H1 (cell line): ENCODE measurements around the gene NEU2. TPM values are rescaled to one million over a fixed set of nuclear protein-coding genes. Genes with fewer than 3 reads are reported as not detected.

ENCODE experiments used
- CTCF ChIA-PET: fragments of 300-600 bp; sonication (Branson Sonifier 250); formaldehyde crosslinking; loops from one replicate; lab custom pipeline; 2021; ENCODE audit not compliant: partially characterized antibody; lab: Charles Lee
- POLR2A ChIA-PET: fragments of 300-600 bp; sonication (Branson Sonifier 250); formaldehyde crosslinking; loops from one replicate; lab custom pipeline; 2021; ENCODE audit warnings: inconsistent platforms; ENCODE audit not compliant: partially characterized antibody; lab: Charles Lee
- DNase-seq, 2 experiments: peaks; one replicate each; pipeline versions ENCODE4 v3.0.0 to v3.0.0-alpha.2; 2010 to 2022; ENCODE audit warnings: low spot score in 2 of 2, low read depth in 1 of 2, mixed read lengths in 1 of 2
- FAIRE-seq: peaks from 2 replicates; lab custom pipeline; 2011; peaks lifted over from hg19 to GRCh38; lab: Jason Lieb, UNC
- H2AFZ ChIP-seq: 2 replicates; pipeline ENCODE4 v1.8.1; 2012; ENCODE audit warnings: low read length, inconsistent platforms
- H2AK5ac ChIP-seq: 2 replicates; pipeline ENCODE4 v1.6.1; 2013; ENCODE audit warnings: low read depth, low read length
- H2BK120ac ChIP-seq: replicated peaks from 2 replicates; pipeline ENCODE3; 2013; ENCODE audit warnings: low read depth, low read length, inconsistent platforms
- H2BK12ac ChIP-seq: 2 replicates; pipeline ENCODE4 v1.6.1; 2013; ENCODE audit warnings: low read depth, low read length
- H2BK15ac ChIP-seq: 2 replicates; pipeline ENCODE4 v1.6.1; 2013; ENCODE audit warnings: low read length
- H2BK20ac ChIP-seq: 2 replicates; pipeline ENCODE4 v1.6.1; 2013; ENCODE audit warnings: low read length
- H2BK5ac ChIP-seq: 2 replicates; pipeline ENCODE4 v1.6.1; 2013; ENCODE audit warnings: low read depth, low read length
- H3K14ac ChIP-seq: 2 replicates; pipeline ENCODE4 v1.6.1; 2013; ENCODE audit warnings: inconsistent platforms; ENCODE audit not compliant: insufficient read length
- H3K18ac ChIP-seq: 2 replicates; pipeline ENCODE4 v1.6.1; 2013; ENCODE audit warnings: low read length; ENCODE audit errors: extremely low read depth
- H3K23ac ChIP-seq: 2 replicates; pipeline ENCODE4 v1.6.1; 2013; ENCODE audit warnings: inconsistent platforms; ENCODE audit not compliant: insufficient read length
- H3K23me2 ChIP-seq: 2 replicates; pipeline ENCODE4 v1.6.1; 2013; ENCODE audit warnings: low read depth, low read length
- H3K27ac ChIP-seq: 2 replicates; pipeline ENCODE4 v1.6.1; 2011; ENCODE audit warnings: low read depth, low read length, inconsistent platforms
- H3K27me3 ChIP-seq, 4 experiments: replicated peaks in 1 of 4; 1 replicate in 1 of 4; 2 replicates in 3 of 4; pipeline versions ENCODE4 v1.6.1 to v1.8.1; 2011 to 2013; ENCODE audit warnings: low read length in 3 of 4, mild to moderate bottlenecking in 3 of 4, inconsistent platforms in 2 of 4, mixed read lengths in 2 of 4, moderate library complexity in 1 of 4; ENCODE audit not compliant: control insufficient read depth in 3 of 4, insufficient read depth in 3 of 4; ENCODE audit errors: extremely low read depth in 1 of 4
- H3K36me3 ChIP-seq, 4 experiments: 2 replicates each; pipeline versions ENCODE4 v1.6.1 to v1.8.1; 2011 to 2013; ENCODE audit warnings: mild to moderate bottlenecking in 4 of 4, low read length in 3 of 4, moderate library complexity in 2 of 4, control low read depth in 1 of 4, inconsistent platforms in 1 of 4; ENCODE audit not compliant: insufficient read depth in 4 of 4, control insufficient read depth in 2 of 4
- H3K4ac ChIP-seq: replicated peaks from 2 replicates; pipeline ENCODE3; 2013; ENCODE audit warnings: low read length, low read depth, mixed read lengths, inconsistent platforms; ENCODE audit not compliant: insufficient read length
- H3K4me1 ChIP-seq, 4 experiments: replicated peaks in 1 of 4; 1 replicate in 1 of 4; 2 replicates in 3 of 4; pipeline versions ENCODE4 v1.6.1 to v1.8.1; 2011 to 2013; ENCODE audit warnings: low read length in 3 of 4, inconsistent platforms in 2 of 4, mixed read lengths in 1 of 4; ENCODE audit not compliant: insufficient read depth in 4 of 4, control insufficient read depth in 3 of 4
- H3K4me2 ChIP-seq, 2 experiments: 2 replicates each; pipeline versions ENCODE4 v1.6.1 to v1.8.1; 2011 to 2013; ENCODE audit warnings: low read depth in 2 of 2, low read length in 2 of 2, control low read depth in 1 of 2, inconsistent platforms in 1 of 2, mild to moderate bottlenecking in 1 of 2; ENCODE audit not compliant: insufficient read depth in 1 of 2
- H3K4me3 ChIP-seq, 4 experiments: fragments of 200-600, 300-600 bp in 1 of 4; sonication (generic), shearing (Covaris generic), sonication (Bioruptor Twin) in 1 of 4; 2 replicates each; pipeline versions ENCODE4 v1.5.1 to v1.8.1; 2011 to 2016; ENCODE audit warnings: low read length in 4 of 4, low read depth in 3 of 4, control low read depth in 2 of 4, inconsistent platforms in 2 of 4, mild to moderate bottlenecking in 2 of 4, mixed read lengths in 1 of 4, moderate library complexity in 1 of 4; ENCODE audit not compliant: insufficient read depth in 2 of 4; ENCODE audit errors: extremely low read depth in 1 of 4
- H3K56ac ChIP-seq: replicated peaks from 2 replicates; pipeline ENCODE3; 2013; ENCODE audit warnings: low read depth, mild to moderate bottlenecking, mixed read lengths, low read length, inconsistent platforms; ENCODE audit not compliant: insufficient read length
- H3K79me1 ChIP-seq: 2 replicates; pipeline ENCODE4 v1.6.1; 2013; ENCODE audit warnings: low read depth, low read length, control low read depth
- H3K79me2 ChIP-seq, 2 experiments: 2 replicates each; pipeline versions ENCODE4 v1.6.1 to v1.8.1; 2012 to 2013; ENCODE audit warnings: low read length in 2 of 2, mild to moderate bottlenecking in 2 of 2, inconsistent platforms in 1 of 2; ENCODE audit not compliant: insufficient read depth in 2 of 2, control insufficient read depth in 1 of 2
- H3K9ac ChIP-seq, 4 experiments: replicated peaks in 1 of 4; 1 replicate in 1 of 4; 2 replicates in 3 of 4; pipeline versions ENCODE4 v1.6.1 to v1.8.1; 2011 to 2013; ENCODE audit warnings: low read depth in 3 of 4, low read length in 3 of 4, control low read depth in 2 of 4, mild to moderate bottlenecking in 2 of 4, moderate library complexity in 2 of 4, inconsistent platforms in 1 of 4; ENCODE audit errors: extremely low read depth in 1 of 4
- H3K9me3 ChIP-seq, 2 experiments: 2 replicates each; pipeline versions ENCODE4 v1.6.1 to v1.8.1; 2012 to 2013; ENCODE audit warnings: mild to moderate bottlenecking in 2 of 2, moderate library complexity in 2 of 2, control low read depth in 1 of 2, inconsistent platforms in 1 of 2, low read depth in 1 of 2, low read length in 1 of 2, mixed read lengths in 1 of 2; ENCODE audit not compliant: insufficient read depth in 2 of 2
- H4K20me1 ChIP-seq, 2 experiments: replicated peaks in 1 of 2; 2 replicates each; pipeline versions ENCODE3 to v1.8.1; 2011 to 2013; ENCODE audit warnings: inconsistent platforms in 2 of 2, low read length in 2 of 2, mild to moderate bottlenecking in 1 of 2; ENCODE audit not compliant: insufficient read depth in 2 of 2, control insufficient read depth in 1 of 2
- H4K5ac ChIP-seq: 2 replicates; pipeline ENCODE4 v1.6.1; 2013; ENCODE audit warnings: low read length, low read depth, mixed read lengths, inconsistent platforms; ENCODE audit not compliant: insufficient read length
- H4K8ac ChIP-seq: 2 replicates; pipeline ENCODE4 v1.8.0; 2013; ENCODE audit warnings: mild to moderate bottlenecking, moderate library complexity, low read length, inconsistent platforms; ENCODE audit not compliant: insufficient read depth; ENCODE audit errors: extremely low read depth
- H4K91ac ChIP-seq: replicated peaks from 2 replicates; pipeline ENCODE3; 2013; ENCODE audit warnings: low read length, mixed read lengths, inconsistent platforms; ENCODE audit not compliant: insufficient read length
- WGBS, 2 experiments: shearing (Covaris generic) in 1 of 2; methylation state at CpG; one replicate each; pipeline versions ENCODE4 v1.1.6 to v1.1.7; 2013 to 2015; ENCODE audit warnings: low lambda C conversion rate in 2 of 2, mixed read lengths in 2 of 2, inconsistent platforms in 1 of 2, low coverage in 1 of 2, missing lambda C conversion rate in 1 of 2; ENCODE audit not compliant: insufficient replicate concordance in 2 of 2, insufficient coverage in 1 of 2, insufficient read length in 1 of 2; ENCODE audit errors: extremely low coverage in 1 of 2, missing lambda C conversion rate in 1 of 2; 5-methylcytosine and 5-hydroxymethylcytosine counted together
- polyA plus RNA-seq, 7 experiments: library from polyadenylated mRNA; depleted of rRNA in 3 of 7; stranded (reverse) in 5 of 7; unstranded in 2 of 7; fragments of >200 nt in 5 of 7; fragments of 200-250 nt in 2 of 7; gene quantifications; 1 replicate in 5 of 7; 2 replicates in 1 of 7; 4 replicates in 1 of 7; pipeline versions ENCODE4 v1.2.1 to v1.2.3, GENCODE V29; 2011 to 2013; ENCODE audit warnings: missing spikeins in 2 of 7, mixed read lengths in 2 of 7
- total RNA-seq: library from RNA; stranded (reverse); fragmentation: NEBNext Ultra II Directional; extraction: Animal tissue kit (Norgen Biotek cat#: 25700); gene quantifications from 2 replicates; pipeline ENCODE4 v1.2.1, GENCODE V29; 2021
- TF ChIP-seq, protein P1 (sequence below): IDR thresholded peaks from 2 replicates; pipeline ENCODE4 v1.6.1; 2011; ENCODE audit warnings: low read length, improper control_type of control experiment

The NEU2 gene
- total and polyA plus RNA-seq, 2 of the 8 experiments (the other 6 are each of a cell fraction or from before 2014, with no cell fraction given) = 0.12 TPM; not detected in 1

DNA sequence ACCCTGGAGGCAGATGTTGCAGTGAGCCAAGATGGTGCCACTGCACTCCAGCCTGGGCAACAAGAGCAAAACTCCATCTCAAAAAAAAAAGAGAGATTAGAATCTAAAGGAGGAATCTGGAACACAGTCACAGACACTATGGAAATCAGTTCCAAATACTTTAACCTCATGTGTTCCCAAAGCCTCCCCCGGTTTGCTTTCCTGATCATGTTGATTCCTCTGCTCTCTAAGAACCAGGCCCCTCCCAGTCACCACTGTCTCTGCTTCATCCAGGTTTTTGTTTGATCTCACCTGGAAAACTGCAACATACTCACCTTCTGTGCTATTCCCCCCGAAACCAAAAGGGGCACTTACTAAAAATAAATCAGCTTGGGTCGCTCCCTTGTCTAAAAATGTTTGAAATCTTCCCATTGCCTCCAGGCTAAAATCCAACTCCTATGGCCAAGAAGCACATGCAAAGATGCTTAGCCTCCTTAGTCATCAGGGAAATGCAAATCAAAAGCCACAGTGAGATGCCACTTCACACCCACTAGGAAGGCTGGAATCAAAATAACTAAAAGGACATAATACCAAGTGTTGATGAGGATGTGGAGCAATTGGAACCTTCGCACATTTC is 6.2 kb upstream of the NEU2 start:
- Histone ChIP-seq H2BK15ac (no peak overlapping the region), H3K27me3 (no peaks in the 10 kb centered on the region), H3K79me2 (no peaks in the 10 kb centered on the region), H3K4me3 (no peak overlapping the region), H3K4me1 (no peaks in the 10 kb centered on the region), H3K23ac (no peak overlapping the region), H2AFZ (no peak overlapping the region), H3K36me3 (no peaks in the 10 kb centered on the region), H2BK5ac (no peak overlapping the region), H3K79me1 (no peaks in the 10 kb centered on the region), H4K20me1 (no peaks in the 10 kb centered on the region), H3K23me2 (no peaks in the 10 kb centered on the region), H3K14ac (no peak overlapping the region), H3K4me2 (no peak overlapping the region), H3K9ac (no peak overlapping the region), H4K5ac (no peak overlapping the region), H2AK5ac (no peak overlapping the region), H3K18ac (no peak overlapping the region), H2BK12ac (no peak overlapping the region), H3K56ac (no peak overlapping the region), H3K9me3 (no peaks in the 10 kb centered on the region), H4K8ac (no peak overlapping the region), H3K4ac (no peak overlapping the region), H2BK120ac (no peak overlapping the region), H3K27ac (no peak overlapping the region), H4K91ac (no peak overlapping the region), H2BK20ac (no peak overlapping the region)
- DNase-seq = no peak
- ChIA-PET POLR2A (no interaction called here), CTCF (interaction anchor here (0.7 to 4.8 kb wide), 6 partner anchors 19 to 175 kb away, joined by 3 to 34 read pairs (median 4); partner anchors contain the start of gene INPP5D)
- 74% methylated on average over 4 of the region's 4 CpGs; no CpG with 5 or more reads in 1 of the 2 experiments for WGBS, 2 experiments
- no peak for FAIRE-seq
- TF ChIP-seq, protein P1, sequence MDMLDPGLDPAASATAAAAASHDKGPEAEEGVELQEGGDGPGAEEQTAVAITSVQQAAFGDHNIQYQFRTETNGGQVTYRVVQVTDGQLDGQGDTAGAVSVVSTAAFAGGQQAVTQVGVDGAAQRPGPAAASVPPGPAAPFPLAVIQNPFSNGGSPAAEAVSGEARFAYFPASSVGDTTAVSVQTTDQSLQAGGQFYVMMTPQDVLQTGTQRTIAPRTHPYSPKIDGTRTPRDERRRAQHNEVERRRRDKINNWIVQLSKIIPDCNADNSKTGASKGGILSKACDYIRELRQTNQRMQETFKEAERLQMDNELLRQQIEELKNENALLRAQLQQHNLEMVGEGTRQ = no peak
